ENCODE data around the gene HMG20B.
A peak's percentile ranks its signal among the peaks of the same experiment; 100 is the strongest.

The HMG20B gene

GRCh38 chr19:3626473-3627350, 54.0 kb downstream of the HMG20B start, which contains the start of gene CACTIN:
CACTIN (minus strand) TSS chr19:3626790; CDS start chr19:3626762, 28 bp downstream.
- peak; percentile 99 for DNase-seq

GRCh38 chr19:3627351-3627723, 54.6 kb downstream of the HMG20B start:
- DNase-seq: no peak
